Epithelial cell of esophagus (primary cell): ENCODE data around the gene SH3PXD2A.
A peak's percentile ranks its signal among the peaks of the same experiment; 100 is the strongest.

Source experiments
- DNase-seq: peaks from one replicate; pipeline ENCODE4 v3.0.0; 2010; ENCODE audit warnings: low read depth
- H3K4me3 ChIP-seq: 2 replicates; pipeline ENCODE4 v1.5.1; 2011; ENCODE audit warnings: mild to moderate bottlenecking, low read length, control low read depth
- TF ChIP-seq, protein P1 (sequence below): IDR thresholded peaks from 2 replicates; pipeline ENCODE4 v1.5.1; 2011; ENCODE audit warnings: low read depth, mild to moderate bottlenecking, low read length, control low read depth, inconsistent platforms; ENCODE audit not compliant: insufficient read depth; ENCODE audit errors: missing control alignments

Gene SH3PXD2A

DNA sequence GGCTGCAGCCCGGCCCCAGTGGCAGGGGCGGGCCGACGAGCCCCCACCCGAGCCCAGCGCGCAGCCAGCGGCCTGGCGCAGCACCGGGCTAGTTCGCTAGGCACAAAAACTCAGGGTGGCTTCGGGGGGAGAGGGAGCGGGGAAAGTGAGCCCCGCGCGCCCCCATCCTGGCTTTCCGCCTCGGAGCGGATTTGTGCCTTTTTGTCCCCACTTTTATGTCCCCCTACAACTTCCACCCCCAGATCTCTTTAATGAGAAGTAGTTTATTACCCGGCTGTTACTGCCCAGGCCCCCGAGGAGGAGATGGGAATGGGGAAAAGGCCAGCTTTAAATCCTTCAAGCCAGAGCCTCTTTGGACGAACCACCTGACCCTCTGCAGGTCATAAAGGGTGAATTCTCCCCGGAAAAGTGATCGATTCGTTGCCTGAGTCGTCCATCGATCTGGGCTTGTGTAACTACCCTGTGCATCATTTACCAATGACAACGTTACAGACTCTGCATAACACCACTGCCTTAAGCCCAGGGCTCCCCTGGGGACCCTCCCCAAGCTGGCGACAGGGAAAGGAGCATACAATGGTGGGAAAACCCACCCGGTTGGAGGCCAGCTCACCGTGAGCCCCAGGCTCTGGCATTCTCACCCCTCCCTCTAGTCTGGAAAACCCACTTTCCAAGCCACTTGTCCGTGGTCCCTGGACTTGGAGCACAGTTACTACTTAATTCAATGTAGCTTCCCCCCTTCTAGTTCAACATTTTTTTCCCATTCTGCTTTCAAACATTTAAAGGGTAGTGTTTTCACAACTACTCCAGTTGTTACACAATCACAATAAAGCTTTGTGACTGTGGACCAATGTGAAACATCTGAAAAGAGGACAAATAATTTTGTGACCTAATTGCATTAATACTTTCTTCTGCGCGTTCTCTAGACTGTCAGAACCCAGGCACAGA lies 748 bp upstream of the SH3PXD2A start:
- DNase-seq, result no peak
- peak overlapping the region; percentile 94 for H3K4me3 ChIP-seq
- TF ChIP-seq, protein P1, sequence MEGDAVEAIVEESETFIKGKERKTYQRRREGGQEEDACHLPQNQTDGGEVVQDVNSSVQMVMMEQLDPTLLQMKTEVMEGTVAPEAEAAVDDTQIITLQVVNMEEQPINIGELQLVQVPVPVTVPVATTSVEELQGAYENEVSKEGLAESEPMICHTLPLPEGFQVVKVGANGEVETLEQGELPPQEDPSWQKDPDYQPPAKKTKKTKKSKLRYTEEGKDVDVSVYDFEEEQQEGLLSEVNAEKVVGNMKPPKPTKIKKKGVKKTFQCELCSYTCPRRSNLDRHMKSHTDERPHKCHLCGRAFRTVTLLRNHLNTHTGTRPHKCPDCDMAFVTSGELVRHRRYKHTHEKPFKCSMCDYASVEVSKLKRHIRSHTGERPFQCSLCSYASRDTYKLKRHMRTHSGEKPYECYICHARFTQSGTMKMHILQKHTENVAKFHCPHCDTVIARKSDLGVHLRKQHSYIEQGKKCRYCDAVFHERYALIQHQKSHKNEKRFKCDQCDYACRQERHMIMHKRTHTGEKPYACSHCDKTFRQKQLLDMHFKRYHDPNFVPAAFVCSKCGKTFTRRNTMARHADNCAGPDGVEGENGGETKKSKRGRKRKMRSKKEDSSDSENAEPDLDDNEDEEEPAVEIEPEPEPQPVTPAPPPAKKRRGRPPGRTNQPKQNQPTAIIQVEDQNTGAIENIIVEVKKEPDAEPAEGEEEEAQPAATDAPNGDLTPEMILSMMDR, result no peak

DNA sequence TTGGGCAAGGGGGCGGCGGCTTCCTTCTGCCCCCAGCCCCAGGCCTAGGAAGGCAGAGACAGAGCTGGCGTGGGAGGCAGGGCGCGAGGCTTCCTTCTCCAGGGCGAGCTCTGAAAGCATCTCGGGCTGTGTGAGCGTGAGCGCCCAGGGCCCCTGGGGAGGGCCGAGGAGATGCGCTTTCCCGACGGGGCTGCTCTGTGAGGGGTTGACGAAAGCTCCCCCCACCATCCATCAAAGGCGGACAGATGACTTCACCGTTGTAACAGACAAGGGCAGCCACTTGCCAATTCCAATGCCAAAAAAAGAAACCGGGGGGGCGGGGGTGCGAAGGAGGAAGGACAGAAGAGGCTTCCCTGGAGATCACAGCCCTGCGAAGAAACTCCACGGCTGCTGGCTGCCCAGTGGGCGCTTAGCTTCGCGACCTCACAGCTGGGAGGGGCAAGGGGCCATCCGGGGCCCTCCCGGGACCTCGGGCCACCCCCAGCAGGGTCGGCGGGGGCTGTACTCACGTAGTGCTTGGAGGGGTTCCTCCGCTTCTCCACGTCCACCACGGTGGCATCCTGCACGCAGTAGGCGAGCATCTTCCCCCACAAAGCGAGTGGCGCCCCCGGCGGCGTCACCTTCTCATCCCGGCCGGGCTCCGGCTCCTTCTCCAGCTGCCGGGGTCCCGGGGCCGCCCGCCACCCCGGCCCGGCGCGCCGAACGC lies 537 bp downstream of the SH3PXD2A start:
- TF ChIP-seq, protein P1, result no peak
- H3K4me3 ChIP-seq, result peak overlapping the region; percentile 94
- DNase-seq, result no peak

DNA sequence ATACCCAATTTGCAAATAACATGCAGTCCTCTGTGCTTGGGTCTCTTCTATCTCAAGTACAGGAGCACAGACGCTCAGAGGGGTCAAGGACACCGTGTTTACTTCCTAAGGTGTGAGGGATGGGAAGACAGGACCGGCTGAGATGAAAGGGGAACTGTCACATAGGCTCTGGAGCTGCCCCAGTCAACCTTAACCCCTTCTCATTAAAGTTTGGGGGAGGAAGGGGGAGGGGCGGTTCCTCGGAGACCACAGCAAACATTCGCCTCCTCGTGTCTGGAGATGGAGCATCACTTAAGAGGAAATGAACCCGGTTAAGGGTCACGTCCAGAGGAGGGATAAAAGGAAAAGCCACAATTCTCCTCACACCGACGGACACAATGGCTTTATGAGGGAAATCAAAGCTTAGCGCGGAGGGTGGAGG lies 1.1 kb downstream of the SH3PXD2A start:
- DNase-seq, result no peak
- H3K4me3 ChIP-seq, result peak overlapping the region; percentile 94
- TF ChIP-seq, protein P1, result no peak

DNA sequence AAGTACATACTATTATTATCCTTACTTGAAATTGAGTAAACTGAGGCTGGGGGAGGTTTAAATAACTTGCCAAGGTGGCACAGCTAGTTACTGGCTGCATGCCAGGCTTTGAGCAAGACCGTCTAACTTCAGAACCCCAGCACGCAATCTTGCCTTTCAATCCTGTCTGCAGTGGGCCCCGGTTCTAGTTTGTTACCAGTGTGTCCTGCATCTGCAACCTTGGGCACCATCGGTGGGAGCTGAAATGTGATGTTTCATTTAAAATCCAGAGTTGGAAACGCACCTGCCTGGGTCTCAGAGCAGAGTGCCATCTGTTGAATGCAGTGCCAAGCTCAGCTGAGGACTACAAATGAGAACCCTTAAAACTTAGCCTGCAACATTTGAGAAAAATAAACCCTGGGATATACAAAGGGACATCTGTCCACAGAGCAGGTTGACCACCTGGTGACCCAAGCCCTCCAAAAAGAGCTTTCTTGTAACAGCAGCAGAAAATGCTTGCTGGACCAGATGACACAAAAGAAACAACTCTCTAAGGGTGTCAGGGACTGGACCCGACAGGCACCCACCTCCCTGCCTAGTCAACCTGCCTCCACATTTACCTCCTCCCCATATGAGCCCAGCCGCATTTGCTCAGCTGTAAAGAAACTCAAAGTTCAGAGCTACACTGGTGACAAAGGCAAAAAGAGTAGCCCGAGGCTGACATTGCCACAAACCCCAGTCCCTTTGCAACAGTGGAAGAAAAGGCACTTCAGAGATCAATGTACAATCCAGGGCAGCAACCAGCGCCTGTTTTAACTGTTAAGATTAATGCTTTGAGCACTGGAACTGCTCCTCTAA lies 1.7 kb downstream of the SH3PXD2A start:
- TF ChIP-seq, protein P1, result no peak
- DNase-seq, result no peak
- peak overlapping the region; percentile 94 for H3K4me3 ChIP-seq

DNA sequence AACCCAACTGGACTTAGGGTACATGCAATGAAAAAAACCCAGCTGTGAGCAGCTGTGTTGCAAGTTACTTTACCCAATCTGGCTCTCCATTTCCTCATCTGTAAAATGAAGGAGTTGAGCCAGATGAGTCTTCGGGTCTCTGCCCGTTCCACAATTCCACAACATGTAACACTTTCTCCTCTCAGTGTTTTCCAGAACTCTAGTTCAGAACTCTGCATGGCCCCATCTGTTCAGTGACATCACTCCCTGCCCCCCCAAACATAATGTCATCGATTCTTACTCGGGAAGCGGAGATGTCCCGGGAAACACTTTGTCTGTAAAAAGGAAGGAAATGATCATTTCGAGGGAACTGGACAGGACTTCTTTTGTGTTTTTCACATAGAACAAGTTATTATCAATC lies 2.5 kb downstream of the SH3PXD2A start:
- no peak for DNase-seq
- H3K4me3 ChIP-seq, result peak overlapping the region; percentile 94

DNA sequence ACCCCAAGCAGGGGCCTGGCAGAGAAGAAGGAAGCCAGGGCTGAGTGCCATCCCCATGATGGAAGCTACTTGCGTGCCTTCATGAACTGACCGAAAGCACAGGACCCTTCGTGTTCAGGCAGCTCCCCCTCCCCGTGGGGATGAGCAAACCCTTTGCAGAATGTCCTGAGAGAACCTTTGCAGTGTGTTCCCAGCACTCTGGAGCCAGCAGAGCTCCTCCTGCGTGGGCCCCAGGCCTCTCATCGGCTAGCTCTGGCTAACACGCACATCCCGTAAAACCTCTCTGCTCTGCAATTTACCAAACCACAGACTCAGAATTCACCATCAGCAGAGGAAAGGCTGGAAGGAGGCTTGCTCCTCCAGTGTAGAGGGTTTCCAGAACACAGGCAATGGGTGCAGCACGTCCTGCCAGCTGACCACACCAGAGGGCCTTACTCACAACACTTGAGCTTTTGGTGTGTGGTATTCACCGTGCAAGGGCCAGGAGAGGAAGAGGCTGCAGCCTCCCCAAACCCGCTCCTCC lies 3.1 kb downstream of the SH3PXD2A start:
- DNase-seq, result no peak
- peak overlapping the region; percentile 94 for H3K4me3 ChIP-seq
- TF ChIP-seq, protein P1, result no peak

More for the DNA sequence above, 2.5 kb downstream of the SH3PXD2A start:
- TF ChIP-seq, protein P1, result no peak
